Nephron (organoid): ENCODE measurements around the gene MX1.

Experiments used
- H3K27ac Mint-ChIP-seq, 3 experiments: 2 replicates each; pipeline ENCODE4 v1.8.0; 2020; ENCODE audit warnings: mixed read lengths in 3 of 3, mild to moderate bottlenecking in 2 of 3, moderate library complexity in 1 of 3
- H3K27me3 Mint-ChIP-seq: 2 replicates; pipeline ENCODE4 v1.8.0; 2021; ENCODE audit warnings: low read depth, mild to moderate bottlenecking, moderate library complexity, mixed read lengths
- H3K36me3 Mint-ChIP-seq: 2 replicates; pipeline ENCODE4 v1.8.0; 2020; ENCODE audit warnings: low read depth, mixed read lengths
- H3K4me1 Mint-ChIP-seq: 2 replicates; pipeline ENCODE4 v1.8.0; 2020; ENCODE audit warnings: mixed read lengths
- H3K4me3 Mint-ChIP-seq, 3 experiments: 2 replicates each; pipeline ENCODE4 v1.8.0; 2020; ENCODE audit warnings: mild to moderate bottlenecking in 3 of 3, mixed read lengths in 3 of 3, moderate library complexity in 2 of 3
- H3K9me3 Mint-ChIP-seq: 2 replicates; pipeline ENCODE4 v1.8.0; 2020; ENCODE audit warnings: mixed read lengths
- TF ChIP-seq, protein P1 (sequence below), 3 experiments: fragments of 200-600 bp; sonication (generic); IDR thresholded peaks; one replicate each; pipeline ENCODE4 v1.5.0; 2021; ENCODE audit warnings: antibody characterized with exemption in 3 of 3; ENCODE audit not compliant: unreplicated experiment in 3 of 3

MX1 gene

DNA sequence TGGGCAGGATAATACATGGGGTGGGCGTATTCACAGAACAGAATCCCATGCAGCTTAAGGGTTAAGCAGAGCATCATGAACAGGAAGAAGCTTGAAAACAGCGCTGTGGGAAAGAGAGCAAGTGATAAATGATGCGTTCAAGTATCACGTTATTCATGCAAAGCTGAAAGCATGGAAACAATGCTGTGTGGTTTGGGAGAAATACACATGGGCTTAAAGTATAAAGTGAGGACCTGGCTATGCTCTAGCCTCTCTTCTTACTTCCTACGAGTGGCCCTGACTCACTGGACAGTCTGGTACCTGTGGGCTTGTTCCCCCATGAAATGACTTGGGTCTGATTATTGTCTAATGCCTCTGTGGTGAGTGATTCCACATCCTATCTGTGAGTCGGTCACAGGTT is 56.3 kb downstream of the MX1 start:
- Mint-ChIP-seq H3K27me3 (peaks cover 42% of the 10 kb centered on the region), H3K36me3 (no peaks in the 10 kb centered on the region), H3K4me3 (no peak overlapping the region), H3K9me3 (no peaks in the 10 kb centered on the region), H3K27ac (peak overlapping the region in 1 of 3 experiments; percentile 8), H3K4me1 (peaks cover 5% of the 10 kb centered on the region)
- TF ChIP-seq, protein P1, sequence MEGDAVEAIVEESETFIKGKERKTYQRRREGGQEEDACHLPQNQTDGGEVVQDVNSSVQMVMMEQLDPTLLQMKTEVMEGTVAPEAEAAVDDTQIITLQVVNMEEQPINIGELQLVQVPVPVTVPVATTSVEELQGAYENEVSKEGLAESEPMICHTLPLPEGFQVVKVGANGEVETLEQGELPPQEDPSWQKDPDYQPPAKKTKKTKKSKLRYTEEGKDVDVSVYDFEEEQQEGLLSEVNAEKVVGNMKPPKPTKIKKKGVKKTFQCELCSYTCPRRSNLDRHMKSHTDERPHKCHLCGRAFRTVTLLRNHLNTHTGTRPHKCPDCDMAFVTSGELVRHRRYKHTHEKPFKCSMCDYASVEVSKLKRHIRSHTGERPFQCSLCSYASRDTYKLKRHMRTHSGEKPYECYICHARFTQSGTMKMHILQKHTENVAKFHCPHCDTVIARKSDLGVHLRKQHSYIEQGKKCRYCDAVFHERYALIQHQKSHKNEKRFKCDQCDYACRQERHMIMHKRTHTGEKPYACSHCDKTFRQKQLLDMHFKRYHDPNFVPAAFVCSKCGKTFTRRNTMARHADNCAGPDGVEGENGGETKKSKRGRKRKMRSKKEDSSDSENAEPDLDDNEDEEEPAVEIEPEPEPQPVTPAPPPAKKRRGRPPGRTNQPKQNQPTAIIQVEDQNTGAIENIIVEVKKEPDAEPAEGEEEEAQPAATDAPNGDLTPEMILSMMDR (IDR thresholded peaks at IDR 0.05; ENCODE audit: unreplicated experiment in 3 of 3), result no peak

DNA sequence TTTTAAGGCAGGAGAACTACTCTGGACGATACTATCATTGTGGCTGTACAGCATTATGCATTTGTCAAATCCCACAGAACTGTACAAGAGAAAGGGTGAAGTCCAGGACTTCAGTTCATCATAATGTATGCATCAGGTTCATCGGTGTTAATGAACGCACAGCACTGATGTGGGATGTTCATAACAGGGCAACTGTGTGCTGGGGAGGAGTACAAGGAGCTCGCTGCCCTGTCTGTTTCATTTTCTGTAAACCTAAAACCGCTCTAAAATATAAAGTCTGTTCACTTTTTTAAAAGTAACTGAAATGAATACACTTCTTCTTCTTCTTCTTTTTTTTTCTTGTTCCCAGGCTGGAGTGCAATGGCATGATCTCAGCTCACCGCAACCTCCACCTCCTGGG is 56.9 kb downstream of the MX1 start:
- Mint-ChIP-seq H3K9me3 (no peaks in the 10 kb centered on the region), H3K27me3 (peaks cover 35% of the 10 kb centered on the region), H3K4me3 (no peak overlapping the region), H3K36me3 (no peaks in the 10 kb centered on the region), H3K4me1 (no peaks in the 10 kb centered on the region), H3K27ac (peak overlapping the region in 1 of 3 experiments; percentile 8)
- TF ChIP-seq, protein P1 (IDR thresholded peaks at IDR 0.05; ENCODE audit: unreplicated experiment in 3 of 3), result no peak

DNA sequence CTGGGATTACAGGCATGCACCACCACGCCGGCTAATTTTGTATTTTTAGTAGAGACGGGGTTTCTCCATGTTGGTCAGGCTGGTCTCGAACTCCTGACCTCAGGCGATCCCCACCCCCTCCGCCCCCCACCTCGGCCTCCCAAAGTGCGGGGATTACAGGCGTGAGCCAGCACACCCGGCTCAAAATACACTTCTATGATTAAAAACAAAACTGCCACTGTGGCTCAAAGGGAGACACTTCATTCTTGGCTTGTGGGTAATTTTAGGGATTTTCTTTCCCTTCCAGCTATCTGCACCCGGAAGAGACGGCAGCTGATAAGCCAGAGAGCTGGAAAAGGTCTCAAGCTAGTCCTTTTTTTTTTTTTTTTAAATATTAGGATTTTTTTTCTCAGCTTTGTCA is 57.4 kb downstream of the MX1 start:
- no peaks in the 10 kb centered on the region for H3K9me3 Mint-ChIP-seq
- H3K27ac Mint-ChIP-seq, result no peak overlapping the region
- H3K36me3 Mint-ChIP-seq, result no peaks in the 10 kb centered on the region
- no peaks in the 10 kb centered on the region for H3K4me1 Mint-ChIP-seq
- H3K27me3 Mint-ChIP-seq, result peaks cover 34% of the 10 kb centered on the region
- TF ChIP-seq, protein P1 (IDR thresholded peaks at IDR 0.05; ENCODE audit: unreplicated experiment in 3 of 3), result no peak
- no peak overlapping the region for H3K4me3 Mint-ChIP-seq

DNA sequence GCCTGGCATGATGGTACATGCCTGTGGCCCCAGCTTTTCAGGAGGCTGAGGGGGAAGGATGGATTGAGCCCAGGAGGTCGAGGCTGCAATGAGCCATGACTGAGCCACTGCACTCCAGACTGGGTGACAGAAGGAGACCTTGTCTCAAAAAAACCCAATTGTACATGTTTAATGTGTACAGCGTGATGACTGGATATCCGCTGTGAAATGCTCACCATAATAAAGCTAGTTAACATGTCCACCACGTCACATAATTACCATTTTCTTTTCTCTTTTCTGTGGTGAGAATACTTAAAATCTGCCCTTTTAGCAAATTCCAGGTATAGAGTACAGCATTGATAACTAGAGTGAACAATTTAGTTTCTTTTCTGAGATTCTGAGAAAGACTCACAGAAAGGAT is 57.9 kb downstream of the MX1 start:
- no peaks in the 10 kb centered on the region for H3K9me3 Mint-ChIP-seq
- H3K27ac Mint-ChIP-seq, result peak overlapping the region in 1 of 3 experiments; percentile 54
- H3K36me3 Mint-ChIP-seq, result no peaks in the 10 kb centered on the region
- peaks cover 28% of the 10 kb centered on the region for H3K27me3 Mint-ChIP-seq
- TF ChIP-seq, protein P1 (IDR thresholded peaks at IDR 0.05; ENCODE audit: unreplicated experiment in 3 of 3), result no peak
- H3K4me1 Mint-ChIP-seq, result no peaks in the 10 kb centered on the region
- H3K4me3 Mint-ChIP-seq, result no peak overlapping the region

DNA sequence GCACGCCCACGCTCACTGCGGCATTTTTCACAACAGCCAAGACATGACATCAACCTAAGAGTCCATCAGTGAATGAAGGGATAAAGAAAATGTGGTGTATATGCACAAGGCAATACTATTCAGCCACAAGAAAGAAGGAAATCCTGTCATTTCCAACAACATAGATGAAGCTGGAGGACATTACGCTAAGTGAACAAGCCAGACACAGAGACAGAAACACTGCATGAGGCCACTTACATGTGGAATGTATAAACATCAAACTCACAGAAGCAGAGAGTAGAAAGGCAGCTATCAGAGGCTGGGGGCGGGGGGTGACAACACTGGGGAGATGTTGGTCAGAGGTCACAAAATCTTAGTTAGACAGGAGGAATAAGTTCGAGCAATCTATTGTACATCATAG is 61.0 kb downstream of the MX1 start:
- no peaks in the 10 kb centered on the region for H3K9me3 Mint-ChIP-seq
- TF ChIP-seq, protein P1 (IDR thresholded peaks at IDR 0.05; ENCODE audit: unreplicated experiment in 3 of 3), result no peak
- no peak overlapping the region for H3K4me3 Mint-ChIP-seq
- H3K27ac Mint-ChIP-seq, result no peak overlapping the region
- no peaks in the 10 kb centered on the region for H3K4me1 Mint-ChIP-seq
- no peaks in the 10 kb centered on the region for H3K36me3 Mint-ChIP-seq
- peaks cover 10% of the 10 kb centered on the region for H3K27me3 Mint-ChIP-seq

DNA sequence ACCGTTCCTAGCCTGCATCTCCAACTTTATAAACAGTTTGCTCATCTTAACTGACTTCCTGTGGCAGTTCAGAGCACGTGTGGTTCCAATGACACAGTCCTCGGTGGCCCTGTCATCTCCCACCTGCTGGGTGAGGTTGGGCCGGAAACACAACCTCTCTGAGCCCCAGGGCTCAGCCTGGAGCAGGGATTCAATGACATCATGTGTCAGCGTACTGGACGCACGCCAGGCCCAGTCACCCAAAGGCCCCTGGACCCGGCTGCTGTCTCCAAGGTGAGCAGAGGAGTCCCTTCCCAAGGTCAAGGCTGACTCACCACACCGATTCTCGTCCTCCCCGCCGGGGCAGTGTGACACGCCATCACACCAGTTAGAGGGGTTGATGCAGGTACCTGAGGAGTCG is 62.0 kb downstream of the MX1 start:
- TF ChIP-seq, protein P1 (IDR thresholded peaks at IDR 0.05; ENCODE audit: unreplicated experiment in 3 of 3), result no peak
- H3K27me3 Mint-ChIP-seq, result peaks cover 10% of the 10 kb centered on the region
- no peaks in the 10 kb centered on the region for H3K36me3 Mint-ChIP-seq
- H3K9me3 Mint-ChIP-seq, result no peaks in the 10 kb centered on the region
- no peak overlapping the region for H3K4me3 Mint-ChIP-seq
- H3K4me1 Mint-ChIP-seq, result no peaks in the 10 kb centered on the region
- no peak overlapping the region for H3K27ac Mint-ChIP-seq
